Spleen (tissue), 7 donors: ENCODE measurements around the gene MDFIC2.

Experiments used
- CTCF ChIP-seq, 11 experiments: fragments of 200-600 bp in 7 of 11; fragments of 450-650 bp in 4 of 11; sonication (generic) in 4 of 11; IDR thresholded peaks in 8 of 11; conservative IDR thresholded peaks in 3 of 11; 1 replicate in 7 of 11; 2 replicates in 4 of 11; pipeline versions ENCODE4 v1.4.0 to v1.8.0; 2016 to 2021; ENCODE audit warnings: antibody characterized with exemption in 11 of 11, inconsistent platforms in 4 of 11, mild to moderate bottlenecking in 1 of 11
- POLR2A ChIP-seq, 3 donors: fragments of 450-650 bp; IDR thresholded peaks; one replicate each; pipeline ENCODE4 v1.5.1; 2017; ENCODE audit warnings: antibody characterized with exemption in 3 of 3, mild to moderate bottlenecking in 1 of 3
- POLR2AphosphoS5 ChIP-seq, 3 donors: sonication (generic); formaldehyde crosslinking; IDR thresholded peaks; one replicate each; pipeline ENCODE4 v1.5.1; 2017; ENCODE audit warnings: antibody characterized with exemption in 3 of 3
- donor health status: DM: no; HTN: no; CAD: no; lungs with moderate emphysema.
- donor health status: DM: no; HTN: no; CAD: no.
- donor health status: DM: no; HTN: no; CAD: no.

- TF ChIP-seq CTCF (IDR thresholded peaks at IDR 0.05 in 8 of 11, conservative IDR thresholded peaks at IDR 0.05 in 3 of 11): no peak
- no peak for TF ChIP-seq POLR2AphosphoS5 (IDR thresholded peaks at IDR 0.05)
- TF ChIP-seq POLR2A (IDR thresholded peaks at IDR 0.05): no peak
Measured at GRCh38 chr3:70201975-70202374, 110.5 kb downstream of the MDFIC2 start.
